Activated T-cell treated with anti-CD3 and anti-CD28 coated beads, Interleukin-2, amount 50 U/mL, for 4 hours (primary cell): Measurements from ENCODE around the gene UBE2M. TPM values are rescaled to one million over a fixed set of nuclear protein-coding genes. Genes with fewer than 3 reads are reported as not detected.

ENCODE experiments used
- total RNA-seq, 3 donors: library from RNA; stranded (reverse); gene quantifications; one replicate each; pipeline ENCODE4 v1.2.1, GENCODE V29; 2021

The UBE2M gene
- total RNA-seq, 3 donors from 2014 or later: 138 to 155 (median 153) TPM

Other genes with a start within 250 kb of the UBE2M start
- gene ZSCAN22, start 231.6 kb downstream of the UBE2M start, total RNA-seq: 1 to 10 TPM; 3.0 to 4.3 (median 3.6) TPM
- gene A1BG, start 205.1 kb downstream of the UBE2M start, total RNA-seq: 10 to 100 TPM in 2 of 3 donors, 1 to 10 TPM in 1; 9.0 to 12.0 (median 11.5) TPM
- gene ZNF497, start 195.9 kb downstream of the UBE2M start, total RNA-seq: under 1 TPM; 0.55 to 0.99 (median 0.98) TPM
- 1 to 10 TPM; 1.2 to 2.1 (median 1.8) TPM for gene ZNF837, start 177.6 kb downstream of the UBE2M start, total RNA-seq
- 1,000 to 10,000 TPM; 2,106 to 2,287 (median 2,120) TPM for gene RPS5, start 171.3 kb downstream of the UBE2M start, total RNA-seq
- 1 to 10 TPM; 2.5 to 3.2 (median 2.5) TPM for gene RNF225, start 163.0 kb downstream of the UBE2M start, total RNA-seq
- gene ZNF584, start 150.0 kb downstream of the UBE2M start, total RNA-seq: 10 to 100 TPM; 17.8 to 20.5 (median 20.3) TPM
- gene ZNF132, start 118.5 kb downstream of the UBE2M start, total RNA-seq: 1 to 10 TPM; 1.0 to 1.8 (median 1.8) TPM
- 10 to 100 TPM; 10.7 to 13.3 (median 11.3) TPM for gene ZNF324B, start 107.0 kb downstream of the UBE2M start, total RNA-seq
- 10 to 100 TPM; 16.1 to 18.0 (median 16.4) TPM for gene ZNF324, start 91.5 kb downstream of the UBE2M start, total RNA-seq
- 1 to 10 TPM; 5.3 to 6.4 (median 6.0) TPM for gene ZNF446, start 82.3 kb downstream of the UBE2M start, total RNA-seq
- gene SLC27A5, start 46.6 kb downstream of the UBE2M start, total RNA-seq: 10 to 100 TPM; 12.6 to 19.8 (median 19.5) TPM
- gene ZBTB45, start 38.8 kb downstream of the UBE2M start, total RNA-seq: 10 to 100 TPM; 15.4 to 16.7 (median 16.1) TPM
- 100 to 1,000 TPM; 850 to 963 (median 920) TPM for gene TRIM28, start 14.5 kb downstream of the UBE2M start, total RNA-seq
- 100 to 1,000 TPM; 117 to 128 (median 119) TPM for gene CHMP2A, start 3.5 kb downstream of the UBE2M start, total RNA-seq
- gene MZF1, start 14.7 kb upstream of the UBE2M start, total RNA-seq: 10 to 100 TPM; 12.4 to 16.9 (median 12.7) TPM